ENCODE measurements around the gene RAP1GAP2.

The RAP1GAP2 gene

GRCh38 chr17:2963332-2964027 lies 167.2 kb downstream of the RAP1GAP2 start:
- Histone ChIP-seq H3K9me3 (no peaks in the 10 kb centered on the region), H3K9ac (peak overlapping the region; percentile 38; the same call in 1 of the 2 replicates), H3K4me3 (no peak overlapping the region), H3K4me2 (peak overlapping the region; percentile 43), H4K20me1 (peaks cover 75% of the 10 kb centered on the region), H3K27me3 (no peaks in the 10 kb centered on the region), H3K27ac (peak overlapping the region; percentile 51), H3K4me1 (peaks cover 28% of the 10 kb centered on the region), H3K36me3 (peaks cover 93% of the 10 kb centered on the region)
- no peak for TF ChIP-seq Cebpa-rat (IDR thresholded peaks at IDR 0.05)

GRCh38 chr17:2964028-2964356 lies 167.8 kb downstream of the RAP1GAP2 start:
- TF ChIP-seq Cebpa-rat (IDR thresholded peaks at IDR 0.05) = no peak
- Histone ChIP-seq H3K9me3 (no peaks in the 10 kb centered on the region), H3K9ac (no peak overlapping the region), H3K27ac (0 out of 2 replicates have a peak overlapping the region, but pooled peaks have one; percentile 51), H3K27me3 (no peaks in the 10 kb centered on the region), H3K36me3 (peaks cover 89% of the 10 kb centered on the region), H3K4me1 (peaks cover 28% of the 10 kb centered on the region), H3K4me3 (no peak overlapping the region), H3K4me2 (peak overlapping the region; percentile 43; the same call in 1 of the 2 replicates), H4K20me1 (peaks cover 70% of the 10 kb centered on the region)

GRCh38 chr17:2964370-2964769 lies 168.1 kb downstream of the RAP1GAP2 start:
- H3K4me3 ChIP-seq = no peak overlapping the region
- H3K36me3 ChIP-seq = peaks cover 87% of the 10 kb centered on the region
- H3K27me3 ChIP-seq = no peaks in the 10 kb centered on the region
- no peak for TF ChIP-seq Cebpa-rat (IDR thresholded peaks at IDR 0.05)
- H3K9ac ChIP-seq = no peak overlapping the region
- H3K4me2 ChIP-seq = peak overlapping the region; percentile 43
- peaks cover 28% of the 10 kb centered on the region for H3K4me1 ChIP-seq
- no peaks in the 10 kb centered on the region for H3K9me3 ChIP-seq
- peaks cover 66% of the 10 kb centered on the region for H4K20me1 ChIP-seq
- H3K27ac ChIP-seq = peak overlapping the region; percentile 5; the same call in 1 of the 2 replicates

- Histone ChIP-seq H3K4me3 (no peak overlapping the region), H4K20me1 (peaks cover 61% of the 10 kb centered on the region), H3K9me3 (no peaks in the 10 kb centered on the region), H3K27me3 (no peaks in the 10 kb centered on the region), H3K4me1 (peaks cover 28% of the 10 kb centered on the region), H3K36me3 (peaks cover 87% of the 10 kb centered on the region), H3K27ac (no peak overlapping the region; the same call in 1 of the 2 replicates), H3K9ac (no peak overlapping the region), H3K4me2 (peak overlapping the region; percentile 43)
- no peak for TF ChIP-seq Cebpa-rat (IDR thresholded peaks at IDR 0.05)
Measured at GRCh38 chr17:2964831-2965230, 168.6 kb downstream of the RAP1GAP2 start.

GRCh38 chr17:2965621-2966595 lies 169.7 kb downstream of the RAP1GAP2 start:
- Histone ChIP-seq H3K4me3 (no peak overlapping the region), H3K4me1 (peaks cover 28% of the 10 kb centered on the region), H3K9me3 (no peaks in the 10 kb centered on the region), H3K27me3 (no peaks in the 10 kb centered on the region), H4K20me1 (peaks cover 50% of the 10 kb centered on the region), H3K36me3 (peaks cover 87% of the 10 kb centered on the region), H3K9ac (no peak overlapping the region), H3K27ac (no peak overlapping the region), H3K4me2 (no peak overlapping the region)
- no peak for TF ChIP-seq Cebpa-rat (IDR thresholded peaks at IDR 0.05)

- Histone ChIP-seq H3K4me2 (no peak overlapping the region), H3K9me3 (no peaks in the 10 kb centered on the region), H3K4me3 (no peak overlapping the region), H3K4me1 (peaks cover 23% of the 10 kb centered on the region), H3K27me3 (no peaks in the 10 kb centered on the region), H4K20me1 (peaks cover 34% of the 10 kb centered on the region), H3K36me3 (peaks cover 84% of the 10 kb centered on the region), H3K27ac (no peak overlapping the region), H3K9ac (no peak overlapping the region)
- TF ChIP-seq Cebpa-rat (IDR thresholded peaks at IDR 0.05) = no peak
Measured at GRCh38 chr17:2967515-2967914, 171.3 kb downstream of the RAP1GAP2 start.

- Histone ChIP-seq H3K4me2 (no peak overlapping the region), H3K27me3 (no peaks in the 10 kb centered on the region), H4K20me1 (peaks cover 12% of the 10 kb centered on the region), H3K9ac (no peak overlapping the region), H3K4me3 (no peak overlapping the region), H3K9me3 (no peaks in the 10 kb centered on the region), H3K4me1 (no peaks in the 10 kb centered on the region), H3K36me3 (peaks cover 81% of the 10 kb centered on the region), H3K27ac (no peak overlapping the region)
- no peak for TF ChIP-seq Cebpa-rat (IDR thresholded peaks at IDR 0.05)
Measured at GRCh38 chr17:2971851-2972250, 175.6 kb downstream of the RAP1GAP2 start.

- peaks cover 80% of the 10 kb centered on the region for H3K36me3 ChIP-seq
- no peak overlapping the region for H3K4me3 ChIP-seq
- no peaks in the 10 kb centered on the region for H3K9me3 ChIP-seq
- H4K20me1 ChIP-seq = peaks cover 12% of the 10 kb centered on the region
- no peak overlapping the region for H3K9ac ChIP-seq
- no peak for TF ChIP-seq Cebpa-rat (IDR thresholded peaks at IDR 0.05)
- no peaks in the 10 kb centered on the region for H3K4me1 ChIP-seq
- no peak overlapping the region for H3K4me2 ChIP-seq
- no peak overlapping the region for H3K27ac ChIP-seq
- H3K27me3 ChIP-seq = no peaks in the 10 kb centered on the region
Measured at GRCh38 chr17:2972749-2973148, 176.5 kb downstream of the RAP1GAP2 start.

- Histone ChIP-seq H3K36me3 (peaks cover 84% of the 10 kb centered on the region), H3K4me3 (no peak overlapping the region), H4K20me1 (peaks cover 12% of the 10 kb centered on the region), H3K9me3 (no peaks in the 10 kb centered on the region), H3K27me3 (no peaks in the 10 kb centered on the region), H3K4me1 (no peaks in the 10 kb centered on the region), H3K9ac (no peak overlapping the region), H3K4me2 (no peak overlapping the region), H3K27ac (no peak overlapping the region)
- no peak for TF ChIP-seq Cebpa-rat (IDR thresholded peaks at IDR 0.05)
Measured at GRCh38 chr17:2974347-2974746, 178.1 kb downstream of the RAP1GAP2 start.

- Histone ChIP-seq H3K27ac (no peak overlapping the region), H3K4me1 (no peaks in the 10 kb centered on the region), H3K36me3 (peaks cover 82% of the 10 kb centered on the region), H3K4me3 (no peak overlapping the region), H4K20me1 (peaks cover 12% of the 10 kb centered on the region), H3K27me3 (no peaks in the 10 kb centered on the region), H3K4me2 (no peak overlapping the region), H3K9ac (no peak overlapping the region), H3K9me3 (no peaks in the 10 kb centered on the region)
- TF ChIP-seq Cebpa-rat (IDR thresholded peaks at IDR 0.05) = no peak
Measured at GRCh38 chr17:2975469-2975958, 179.3 kb downstream of the RAP1GAP2 start.
